Heart left ventricle (tissue), 16 donors: ENCODE measurements around the gene CRACR2A. TPM values are rescaled to one million over a fixed set of nuclear protein-coding genes. Genes with fewer than 3 reads are reported as not detected.
A peak's percentile ranks its signal among the peaks of the same experiment; 100 is the strongest.

Source experiments
- ATAC-seq, 4 donors: fragments of 200-7000 bp; cut with Tn5 transposase; one replicate each; pipeline ENCODE4 v1.9.1; 2020 to 2022; ENCODE audit warnings: moderate library complexity in 4 of 4, mild to moderate bottlenecking in 3 of 4, moderate number of reproducible peaks in 1 of 4
- DNase-seq, 5 donors: peaks; one replicate each; pipeline ENCODE4 v3.0.0-alpha.2; 2020
- H3K27ac ChIP-seq, 12 donors: fragments of 200-600 bp; sonication (generic) in 4 of 12; one replicate each; pipeline versions ENCODE4 v1.5.0 to v1.8.0; 2016 to 2022; ENCODE audit warnings: mild to moderate bottlenecking in 2 of 12
- H3K27me3 ChIP-seq, 9 donors: fragments of 200-600 bp; sonication (generic) in 2 of 9; one replicate each; pipeline versions ENCODE4 v1.5.1 to v1.8.0; 2016 to 2022; ENCODE audit warnings: mild to moderate bottlenecking in 3 of 9
- H3K36me3 ChIP-seq, 9 donors: fragments of 200-600 bp; sonication (generic) in 2 of 9; one replicate each; pipeline versions ENCODE4 v1.5.0 to v1.8.0; 2018 to 2022; ENCODE audit warnings: mild to moderate bottlenecking in 2 of 9
- H3K4me1 ChIP-seq, 12 donors: fragments of 200-600 bp; sonication (generic) in 4 of 12; one replicate each; pipeline versions ENCODE4 v1.5.0 to v1.8.0; 2016 to 2022; ENCODE audit warnings: mild to moderate bottlenecking in 3 of 12
- H3K4me3 ChIP-seq, 12 donors: fragments of 200-600 bp; sonication (generic) in 4 of 12; one replicate each; pipeline versions ENCODE4 v1.5.0 to v1.8.0; 2017 to 2022; ENCODE audit warnings: mild to moderate bottlenecking in 9 of 12, moderate library complexity in 4 of 12
- H3K9me3 ChIP-seq, 12 donors: fragments of 200-600 bp; sonication (generic) in 4 of 12; one replicate each; pipeline versions ENCODE4 v1.5.0 to v1.8.0; 2016 to 2022; ENCODE audit warnings: mild to moderate bottlenecking in 1 of 12
- CTCF ChIP-seq, 12 donors: fragments of 200-600 bp; sonication (generic) in 4 of 12; IDR thresholded peaks; one replicate each; pipeline versions ENCODE4 v1.5.0 to v1.8.0; 2018 to 2022; ENCODE audit warnings: antibody characterized with exemption in 12 of 12, mild to moderate bottlenecking in 5 of 12
- POLR2A ChIP-seq, 2 donors: fragments of 450-650 bp; IDR thresholded peaks; one replicate each; pipeline ENCODE4 v1.6.1; 2017; ENCODE audit warnings: antibody characterized with exemption in 2 of 2, mild to moderate bottlenecking in 2 of 2, moderate library complexity in 2 of 2
- WGBS, 4 donors: extraction: QIAGEN DNeasy Blood & Tissue Kit in 2 of 4; methylation state at CpG; one replicate each; pipeline versions ENCODE4 v1.1.5 to v1.1.7; 2013 to 2018; 5-methylcytosine and 5-hydroxymethylcytosine counted together
- intact Hi-C, 10 donors: fragments of 100-400 bp; cut with DNase I; formaldehyde crosslinking; loops; one replicate each; pipeline versions ENCODE4 v1.11.1 to v1.14.2; 2022
- polyA plus RNA-seq, 2 donors: library from polyadenylated mRNA; stranded (reverse); fragments of 200-250 nt; gene quantifications; one replicate each; pipeline ENCODE4 v1.2.3, GENCODE V29; 2013
- total RNA-seq, 9 donors: library from RNA; depleted of rRNA in 2 of 9; stranded (reverse); fragments of >200 nt in 2 of 9; fragmentation: NEBNext Ultra II Directional in 3 of 9; extraction: Animal tissue kit (Norgen Biotek cat#: 25700) in 3 of 9; gene quantifications; one replicate each; pipeline versions ENCODE4 v1.1.0 to v1.2.4, GENCODE V29; 2016 to 2023
- donor health status: ischemic (EF 13 %, LVEDD 7.1; RV severe dilation, severe dysfunction).
- donor health status: healthy with polysubstance abuse.
- donor health status: DM: no; HTN: yes; CAD: no.
- donor health status: DM: no; HTN: no; CAD: no.
- donor health status: ischemic (EF 25% LVEDD 6.9; RV normal size, moderate dysfunction).
- donor health status: ischemic (EF 25% LVEDD 5.7; RV mildly dilated, moderate dysfunction).
- donor health status: healthy.
- donor health status: DM: yes; HTN: yes; CAD: no.
- donor health status: ischemic (EF 35%, LVEDD 5.7; RV mildly dilated, moderate dysfunction).
- donor health status: nonischemic (EF 11% LVEDD 7.7; RV severe dilation, severe dysfunction).
- donor health status: DM: yes; HTN: yes; CAD: no.
- donor health status: PGD.
- donor health status: ischemic (EF 29% LVEDD 5.4; RV normal size, mild dysfunction).
- donor health status: nonischemic (EF 23%, LVEDD 6.1; RV moderate dilation, normal function).

CRACR2A gene
- total and polyA plus RNA-seq, 11 donors = 1.0 to 14.1 (median 4.7) TPM

- no peak overlapping the region for H3K27ac ChIP-seq
- TF ChIP-seq POLR2A (IDR thresholded peaks at IDR 0.05) (no peak), CTCF (IDR thresholded peaks at IDR 0.05) (no peak)
- H3K9me3 ChIP-seq = no peaks in the 10 kb centered on the region
- DNase-seq = no peak
- H3K27me3 ChIP-seq = no peaks in the 10 kb centered on the region
- intact Hi-C loops = loop anchor here in 3 of 10 donors (10.0 kb wide), 1 partner anchor 365 kb away; no protein-coding TSS in a partner anchor
- peaks cover 0 to 59% (median 0%) of the 10 kb centered on the region in 9 donors for H3K36me3 ChIP-seq
- ATAC-seq = no peak
- peaks cover 0 to 31% (median 6%) of the 10 kb centered on the region in 12 donors for H3K4me1 ChIP-seq
- no peak overlapping the region for H3K4me3 ChIP-seq
- WGBS, 4 donors = 88 to 94% (median 93%) methylated on average over 5 of the region's 5 CpGs
These were observed 82.8 kb downstream of the CRACR2A start for GRCh38 chr12:3670083-3670620.

- Histone ChIP-seq H3K27ac (no peak overlapping the region), H3K36me3 (peaks cover 0 to 59% (median 0%) of the 10 kb centered on the region in 9 donors), H3K4me3 (no peak overlapping the region), H3K4me1 (peaks cover 0 to 31% (median 4%) of the 10 kb centered on the region in 12 donors), H3K27me3 (no peaks in the 10 kb centered on the region), H3K9me3 (no peaks in the 10 kb centered on the region)
- no peak for DNase-seq
- intact Hi-C loops = loop anchor here in 4 of 10 donors (5.0 to 10.0 kb wide), 2 partner anchors 103 to 105 kb away; no protein-coding TSS in a partner anchor
- no peak for TF ChIP-seq POLR2A (IDR thresholded peaks at IDR 0.05)
- no peak for TF ChIP-seq CTCF (IDR thresholded peaks at IDR 0.05)
- WGBS, 4 donors = 73 to 100% (median 75%) methylated on average over 2 to 4 of the region's 4 CpGs
- no peak for ATAC-seq
These were observed 83.3 kb downstream of the CRACR2A start for GRCh38 chr12:3669594-3669993.

- Histone ChIP-seq H3K36me3 (peaks cover 0 to 60% (median 0%) of the 10 kb centered on the region in 9 donors), H3K27me3 (no peaks in the 10 kb centered on the region), H3K4me1 (peaks cover 0 to 31% (median 4%) of the 10 kb centered on the region in 12 donors), H3K27ac (peak overlapping the region in 1 of 12 donors; percentile 50), H3K4me3 (no peak overlapping the region), H3K9me3 (no peaks in the 10 kb centered on the region)
- intact Hi-C loops = loop anchor here in 4 of 10 donors (5.0 to 10.0 kb wide), 2 partner anchors 104 to 106 kb away; no protein-coding TSS in a partner anchor
- 64 to 76% (median 73%) methylated on average over 3 to 5 of the region's 5 CpGs for WGBS, 4 donors
- ATAC-seq = peak; percentile 86 to 92 (median 90)
- TF ChIP-seq CTCF (IDR thresholded peaks at IDR 0.05) (no peak), POLR2A (IDR thresholded peaks at IDR 0.05) (no peak)
- peak in 4 of 5 donors; percentile 32 to 58 (median 45) for DNase-seq
These were observed 84.3 kb downstream of the CRACR2A start for GRCh38 chr12:3668479-3669165.

- no peak for DNase-seq
- peaks cover 0 to 52% (median 0%) of the 10 kb centered on the region in 9 donors for H3K36me3 ChIP-seq
These were observed 85.4 kb downstream of the CRACR2A start for GRCh38 chr12:3667485-3667884.

More at GRCh38 chr12:3667485-3667884, 85.4 kb downstream of the CRACR2A start:
- WGBS, 4 donors = 79 to 91% (median 85%) methylated on average over 4 of the region's 4 CpGs
- peaks cover 0 to 31% (median 4%) of the 10 kb centered on the region in 12 donors for H3K4me1 ChIP-seq
- no peaks in the 10 kb centered on the region for H3K27me3 ChIP-seq
- no peak overlapping the region for H3K4me3 ChIP-seq
- no peak for ATAC-seq
- no peak overlapping the region for H3K27ac ChIP-seq
- no peaks in the 10 kb centered on the region for H3K9me3 ChIP-seq
- no peak for TF ChIP-seq POLR2A (IDR thresholded peaks at IDR 0.05)
- TF ChIP-seq CTCF (IDR thresholded peaks at IDR 0.05) = no peak
- intact Hi-C loops = loop anchor here in 4 of 10 donors (5.0 to 10.0 kb wide), 2 partner anchors 105 to 107 kb away; no protein-coding TSS in a partner anchor
